Neutrophil (primary cell): ENCODE measurements around the gene TP63.

ENCODE experiments used
- H3K27ac ChIP-seq: fragments of 200-600 bp; sonication (generic); 2 replicates; pipeline ENCODE4 v1.5.1; 2016; ENCODE audit warnings: mild to moderate bottlenecking, moderate library complexity
- H3K27me3 ChIP-seq: fragments of 200-600 bp; sonication (generic); 2 replicates; pipeline ENCODE4 v1.6.0; 2016; ENCODE audit warnings: mild to moderate bottlenecking
- H3K36me3 ChIP-seq: fragments of 200-600 bp; sonication (generic); 2 replicates; pipeline ENCODE4 v1.5.1; 2017
- H3K4me1 ChIP-seq, 2 experiments: fragments of 200-600 bp in 1 of 2; sonication (generic) in 1 of 2; 1 replicate in 1 of 2; 2 replicates in 1 of 2; pipeline versions ENCODE4 v1.5.1 to v1.6.1; 2013 to 2016; ENCODE audit warnings: low read depth in 1 of 2, low read length in 1 of 2, mild to moderate bottlenecking in 1 of 2, moderate library complexity in 1 of 2; ENCODE audit not compliant: control insufficient read depth in 1 of 2, insufficient read depth in 1 of 2
- H3K4me3 ChIP-seq, 2 experiments: fragments of 200-600 bp in 1 of 2; sonication (generic) in 1 of 2; 1 replicate in 1 of 2; 2 replicates in 1 of 2; pipeline ENCODE4 v1.5.1; 2013 to 2016; ENCODE audit warnings: low read depth in 1 of 2, low read length in 1 of 2, mild to moderate bottlenecking in 1 of 2, moderate library complexity in 1 of 2
- H3K9me3 ChIP-seq: fragments of 200-600 bp; sonication (generic); 2 replicates; pipeline ENCODE4 v1.5.1; 2016
- TF ChIP-seq, protein P1 (sequence below): fragments of 200-600 bp; sonication (generic); IDR thresholded peaks from 2 replicates; pipeline ENCODE4 v1.5.1; 2016; ENCODE audit warnings: antibody characterized with exemption

The TP63 gene

DNA sequence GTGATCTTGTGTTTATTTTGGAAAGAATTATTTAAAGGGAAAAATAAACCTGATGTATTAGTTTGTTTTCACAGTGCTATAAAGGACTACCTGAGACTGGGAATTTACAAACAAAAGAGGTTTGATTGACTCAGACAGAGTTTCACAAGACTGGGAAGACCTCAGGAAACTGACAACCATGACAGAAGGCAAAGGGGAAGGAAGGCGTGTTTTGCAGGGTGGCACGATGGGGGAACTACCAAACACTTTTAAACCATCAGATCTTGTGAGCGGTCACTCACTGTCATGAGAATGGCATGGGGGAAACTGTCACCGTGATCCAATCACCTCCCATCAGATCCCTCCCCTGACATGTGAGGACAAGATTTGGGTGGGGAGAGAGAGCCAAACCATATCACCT, 87.0 kb downstream of the TP63 start:
- TF ChIP-seq, protein P1, sequence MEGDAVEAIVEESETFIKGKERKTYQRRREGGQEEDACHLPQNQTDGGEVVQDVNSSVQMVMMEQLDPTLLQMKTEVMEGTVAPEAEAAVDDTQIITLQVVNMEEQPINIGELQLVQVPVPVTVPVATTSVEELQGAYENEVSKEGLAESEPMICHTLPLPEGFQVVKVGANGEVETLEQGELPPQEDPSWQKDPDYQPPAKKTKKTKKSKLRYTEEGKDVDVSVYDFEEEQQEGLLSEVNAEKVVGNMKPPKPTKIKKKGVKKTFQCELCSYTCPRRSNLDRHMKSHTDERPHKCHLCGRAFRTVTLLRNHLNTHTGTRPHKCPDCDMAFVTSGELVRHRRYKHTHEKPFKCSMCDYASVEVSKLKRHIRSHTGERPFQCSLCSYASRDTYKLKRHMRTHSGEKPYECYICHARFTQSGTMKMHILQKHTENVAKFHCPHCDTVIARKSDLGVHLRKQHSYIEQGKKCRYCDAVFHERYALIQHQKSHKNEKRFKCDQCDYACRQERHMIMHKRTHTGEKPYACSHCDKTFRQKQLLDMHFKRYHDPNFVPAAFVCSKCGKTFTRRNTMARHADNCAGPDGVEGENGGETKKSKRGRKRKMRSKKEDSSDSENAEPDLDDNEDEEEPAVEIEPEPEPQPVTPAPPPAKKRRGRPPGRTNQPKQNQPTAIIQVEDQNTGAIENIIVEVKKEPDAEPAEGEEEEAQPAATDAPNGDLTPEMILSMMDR = no peak
- Histone ChIP-seq H3K9me3 (no peaks in the 10 kb centered on the region), H3K4me1 (peaks cover 9 to 10% of the 10 kb centered on the region in 2 experiments), H3K27ac (no peak overlapping the region), H3K4me3 (no peak overlapping the region), H3K36me3 (no peaks in the 10 kb centered on the region), H3K27me3 (no peaks in the 10 kb centered on the region)

DNA sequence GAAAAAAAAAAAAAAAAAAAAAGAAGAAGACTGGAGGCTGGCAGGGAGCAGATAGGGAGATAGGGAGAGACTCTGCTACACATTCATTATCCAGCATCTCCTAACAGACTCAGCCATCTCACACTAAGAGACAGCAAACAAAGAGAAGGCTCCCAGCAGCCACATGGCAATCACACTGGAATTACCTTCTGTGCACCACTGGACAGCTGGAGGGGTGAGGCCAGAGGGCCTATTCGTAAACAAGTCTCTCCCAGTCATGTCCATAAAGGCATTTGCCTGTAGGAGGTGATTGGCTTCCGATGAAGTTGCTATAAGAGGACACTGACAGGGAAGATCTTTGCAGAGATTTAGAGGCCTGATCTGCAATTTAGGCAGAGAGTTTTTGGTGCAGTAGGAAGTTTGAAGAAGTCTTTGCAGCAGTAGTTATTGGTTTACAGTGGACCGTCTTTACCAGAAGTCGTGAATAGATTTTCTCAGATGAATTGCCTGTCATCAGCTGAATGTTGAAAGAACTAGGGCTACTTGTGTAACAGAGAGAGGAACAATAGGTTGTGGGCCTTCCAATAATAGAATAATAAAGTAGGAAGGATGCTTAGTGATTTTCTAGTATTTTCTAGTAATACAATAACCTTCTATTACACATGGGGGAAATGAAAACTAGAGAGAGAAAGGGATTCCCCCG, 89.7 kb downstream of the TP63 start:
- no peak overlapping the region for H3K27ac ChIP-seq
- H3K4me3 ChIP-seq = no peak overlapping the region
- no peaks in the 10 kb centered on the region for H3K9me3 ChIP-seq
- H3K36me3 ChIP-seq = no peaks in the 10 kb centered on the region
- TF ChIP-seq, protein P1 = no peak
- H3K4me1 ChIP-seq = peaks cover 9 to 10% of the 10 kb centered on the region in 2 experiments
- no peaks in the 10 kb centered on the region for H3K27me3 ChIP-seq

DNA sequence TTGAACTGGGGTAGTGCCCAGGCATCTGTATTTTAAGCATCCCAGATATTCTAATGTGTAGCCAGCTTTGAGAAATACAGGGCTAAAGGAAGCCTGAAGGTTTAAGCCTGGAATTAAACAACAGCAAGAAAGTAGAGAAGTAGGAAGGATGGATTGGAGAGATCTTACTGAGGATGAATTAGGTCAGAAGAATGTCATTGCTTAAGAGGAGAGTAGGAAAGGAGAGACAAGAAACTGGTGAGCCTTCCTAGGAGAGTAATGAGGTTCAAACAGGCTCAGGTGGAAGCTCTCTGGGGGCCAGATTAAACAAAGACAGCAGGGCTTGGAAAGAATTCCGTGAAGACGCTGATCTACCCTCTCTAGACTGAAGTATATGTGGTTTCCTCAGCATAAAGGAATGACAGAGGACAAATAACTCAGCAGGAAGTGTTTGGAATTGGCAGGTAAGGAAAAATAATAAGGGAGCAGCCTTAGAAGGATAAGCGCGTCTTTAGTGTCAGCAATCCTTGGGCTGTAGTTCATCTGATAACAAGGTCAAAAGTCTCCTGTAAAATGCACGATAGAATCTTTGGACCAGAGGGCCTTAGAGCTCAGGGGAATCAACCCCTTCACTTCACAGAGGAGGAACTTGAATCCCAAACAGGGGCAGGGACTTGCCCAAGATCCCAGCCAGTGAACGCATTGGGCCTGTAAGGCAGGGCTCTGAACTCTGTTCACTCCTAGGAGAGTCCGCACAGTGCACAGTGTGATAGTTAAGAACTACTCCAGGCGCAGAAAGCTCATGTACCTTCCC, 90.9 kb downstream of the TP63 start:
- Histone ChIP-seq H3K27me3 (no peaks in the 10 kb centered on the region), H3K36me3 (no peaks in the 10 kb centered on the region), H3K9me3 (no peaks in the 10 kb centered on the region), H3K4me3 (no peak overlapping the region), H3K4me1 (peaks cover 9 to 10% of the 10 kb centered on the region in 2 experiments), H3K27ac (no peak overlapping the region)
- TF ChIP-seq, protein P1 = no peak

DNA sequence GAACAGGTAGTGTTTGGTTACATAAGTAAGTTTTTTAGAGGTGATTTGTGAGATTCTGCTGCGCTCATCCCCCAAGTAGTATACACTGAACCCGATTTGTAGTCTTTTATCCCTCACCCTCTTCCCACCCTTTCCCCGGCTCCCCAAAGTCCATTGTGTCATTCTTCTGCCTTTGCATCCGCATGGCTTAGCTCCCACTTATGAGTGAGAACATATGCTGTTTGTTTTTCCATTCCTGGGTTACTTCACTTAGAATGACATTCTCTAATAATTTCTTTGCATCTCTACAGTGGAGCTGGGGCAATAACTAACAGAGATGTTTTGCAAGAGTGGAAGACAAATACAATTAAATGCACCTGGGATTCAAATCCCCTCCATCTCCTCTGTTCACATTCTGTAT, 93.2 kb downstream of the TP63 start:
- Histone ChIP-seq H3K36me3 (no peaks in the 10 kb centered on the region), H3K27ac (no peak overlapping the region), H3K9me3 (no peaks in the 10 kb centered on the region), H3K4me3 (no peak overlapping the region), H3K27me3 (no peaks in the 10 kb centered on the region), H3K4me1 (peaks cover 0 to 3% of the 10 kb centered on the region in 2 experiments)
- TF ChIP-seq, protein P1 = no peak

DNA sequence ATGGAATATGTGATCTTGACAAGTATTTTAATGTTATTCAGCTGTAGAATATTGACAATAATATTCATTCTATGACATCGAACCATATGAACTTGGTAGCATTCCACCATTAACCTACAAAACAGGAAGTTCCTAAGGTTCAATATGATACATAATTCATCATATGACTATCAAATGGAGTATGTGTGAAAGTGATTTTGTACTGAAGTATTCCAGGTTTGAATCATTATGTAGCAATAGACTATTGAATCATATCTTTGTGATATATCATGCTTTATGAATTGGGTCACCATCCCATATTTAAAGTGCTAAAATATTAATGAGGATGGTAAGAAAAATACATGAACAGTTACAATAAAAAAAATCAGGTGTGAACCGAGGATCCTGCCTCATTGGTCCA, 95.1 kb downstream of the TP63 start:
- Histone ChIP-seq H3K36me3 (no peaks in the 10 kb centered on the region), H3K27ac (no peak overlapping the region), H3K4me1 (no peaks in the 10 kb centered on the region), H3K27me3 (no peaks in the 10 kb centered on the region), H3K9me3 (no peaks in the 10 kb centered on the region), H3K4me3 (no peak overlapping the region)
- TF ChIP-seq, protein P1 = no peak
